ENCODE data around the gene MAD1L1.

MAD1L1 gene

DNA sequence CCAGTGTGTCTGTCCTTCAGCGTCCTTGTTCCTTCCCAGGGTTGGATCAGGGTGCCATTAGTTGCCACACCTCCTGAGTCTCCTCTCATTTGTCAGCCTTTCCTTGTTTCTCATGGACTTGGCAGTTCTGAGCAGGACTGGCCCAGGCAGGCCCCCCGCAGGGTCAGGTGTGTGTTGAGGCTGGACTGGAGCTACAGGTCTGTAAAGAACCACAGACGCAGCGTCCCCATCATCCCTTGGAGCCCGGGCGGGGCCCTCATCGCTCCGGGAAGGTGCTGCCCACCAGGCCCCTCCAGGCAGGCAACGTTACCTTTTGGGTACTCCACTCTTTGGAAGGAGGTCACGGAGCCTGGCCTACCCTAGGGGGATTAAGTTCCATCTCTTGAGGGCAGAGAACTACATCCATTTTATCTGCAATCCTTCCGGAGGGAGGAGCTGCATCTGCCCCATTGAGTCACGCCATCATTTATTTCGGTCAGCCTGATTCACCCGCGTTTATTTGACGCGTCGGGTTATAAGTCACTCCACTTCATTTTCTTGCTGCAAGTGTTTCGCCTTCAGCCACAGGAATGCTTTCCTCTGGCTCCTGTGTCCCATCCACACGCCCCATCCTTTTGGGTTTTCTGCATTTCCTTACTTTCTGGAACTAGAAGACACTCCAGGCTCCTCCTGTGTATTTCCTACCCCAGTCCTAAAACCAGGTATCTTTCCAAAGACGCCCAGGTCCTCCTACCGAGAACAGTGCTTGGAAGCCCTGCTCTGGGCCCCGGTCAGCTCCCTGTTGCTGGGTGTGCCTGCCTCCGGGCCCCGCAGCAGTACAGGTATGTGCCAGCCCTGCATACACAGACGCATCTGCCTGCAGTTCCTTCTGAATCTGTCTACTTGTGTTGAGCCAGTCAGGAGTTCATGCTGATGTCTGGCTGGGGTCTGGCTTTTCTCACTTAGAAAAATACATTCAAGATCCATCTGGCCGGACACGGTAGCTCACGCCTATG is 141.9 kb downstream of the MAD1L1 start:
- DNase-seq (ENCODE audit: low read depth, low spot score), result no peak

DNA sequence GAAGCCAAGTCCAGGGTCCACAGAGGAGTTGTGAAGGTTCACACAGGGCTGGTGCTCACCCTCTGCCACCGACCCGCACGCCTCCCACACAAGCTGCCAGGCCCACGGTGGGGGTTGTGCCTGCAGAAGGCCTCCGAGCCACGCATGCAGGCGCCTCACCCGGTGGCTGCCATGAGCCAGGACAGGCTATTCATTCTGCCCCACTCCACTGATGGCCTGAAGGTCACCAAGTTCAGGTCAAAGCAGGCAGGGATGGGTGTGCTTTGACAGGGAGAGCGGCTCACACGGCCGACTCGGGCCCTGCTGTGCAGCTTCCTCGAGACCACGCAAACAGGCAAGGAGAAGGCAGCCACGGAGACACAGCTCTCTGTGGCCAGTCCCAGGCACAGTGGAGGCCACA is 143.9 kb downstream of the MAD1L1 start:
- no peak for DNase-seq (ENCODE audit: low read depth, low spot score)

DNA sequence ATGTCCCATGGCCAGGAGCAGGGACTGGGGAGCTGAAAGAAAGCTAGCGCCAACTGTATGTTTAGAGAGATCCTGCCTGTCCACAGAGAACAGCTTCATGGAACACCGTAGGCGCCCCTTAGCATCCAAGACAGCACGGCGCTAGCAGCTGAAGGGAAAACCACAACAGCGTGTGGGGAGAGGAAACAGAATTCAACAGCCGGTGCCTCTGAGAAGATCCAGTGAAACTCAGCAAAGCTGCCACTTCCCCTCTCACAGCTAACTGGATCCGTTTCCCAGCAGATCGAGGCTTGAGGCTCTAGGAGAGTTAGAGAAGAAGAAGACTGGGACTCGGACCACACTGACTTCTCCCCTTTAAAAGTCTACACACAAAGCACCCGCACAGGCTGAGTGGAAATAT is 145.0 kb downstream of the MAD1L1 start:
- DNase-seq (ENCODE audit: low read depth, low spot score), result no peak

DNA sequence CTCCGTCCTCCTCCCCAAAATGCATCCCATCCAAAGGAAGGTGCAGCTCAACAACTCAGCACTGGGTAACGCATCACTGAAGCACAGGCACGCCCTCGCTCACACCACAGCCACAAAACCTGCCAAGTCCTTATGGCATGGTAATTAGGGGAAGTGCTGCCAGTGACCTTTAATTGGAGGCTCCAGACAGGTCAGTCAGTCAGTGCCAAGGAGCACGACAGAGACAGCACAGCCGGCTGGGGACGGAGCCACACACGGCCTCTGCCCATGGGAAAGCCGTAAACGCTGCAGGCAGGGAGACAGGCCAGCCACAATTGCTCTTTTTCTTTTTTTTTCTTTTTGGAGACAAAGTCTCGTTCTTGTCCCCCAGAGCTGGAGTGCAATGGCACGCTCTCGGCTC is 146.5 kb downstream of the MAD1L1 start:
- DNase-seq (ENCODE audit: low read depth, low spot score), result no peak

DNA sequence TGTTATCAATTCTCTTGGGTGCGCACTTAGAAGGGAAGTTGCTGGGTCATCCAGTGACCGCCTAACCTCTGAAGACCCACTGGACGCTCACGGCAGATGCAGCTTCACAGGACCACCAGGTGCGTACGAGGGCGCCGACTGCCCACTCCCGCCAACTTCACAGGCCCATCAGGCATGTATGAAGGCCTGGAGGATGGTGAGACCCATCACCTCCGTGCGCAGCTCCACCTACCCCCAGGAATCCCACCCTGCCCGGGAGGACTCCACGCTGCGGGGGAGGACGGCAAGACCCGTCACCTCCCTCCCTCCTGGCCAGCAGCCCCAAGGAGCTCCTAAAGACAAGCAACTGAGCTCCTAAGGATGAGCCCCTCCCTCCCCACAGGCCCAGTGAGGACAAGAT is 146.9 kb downstream of the MAD1L1 start:
- no peak for DNase-seq (ENCODE audit: low read depth, low spot score)

DNA sequence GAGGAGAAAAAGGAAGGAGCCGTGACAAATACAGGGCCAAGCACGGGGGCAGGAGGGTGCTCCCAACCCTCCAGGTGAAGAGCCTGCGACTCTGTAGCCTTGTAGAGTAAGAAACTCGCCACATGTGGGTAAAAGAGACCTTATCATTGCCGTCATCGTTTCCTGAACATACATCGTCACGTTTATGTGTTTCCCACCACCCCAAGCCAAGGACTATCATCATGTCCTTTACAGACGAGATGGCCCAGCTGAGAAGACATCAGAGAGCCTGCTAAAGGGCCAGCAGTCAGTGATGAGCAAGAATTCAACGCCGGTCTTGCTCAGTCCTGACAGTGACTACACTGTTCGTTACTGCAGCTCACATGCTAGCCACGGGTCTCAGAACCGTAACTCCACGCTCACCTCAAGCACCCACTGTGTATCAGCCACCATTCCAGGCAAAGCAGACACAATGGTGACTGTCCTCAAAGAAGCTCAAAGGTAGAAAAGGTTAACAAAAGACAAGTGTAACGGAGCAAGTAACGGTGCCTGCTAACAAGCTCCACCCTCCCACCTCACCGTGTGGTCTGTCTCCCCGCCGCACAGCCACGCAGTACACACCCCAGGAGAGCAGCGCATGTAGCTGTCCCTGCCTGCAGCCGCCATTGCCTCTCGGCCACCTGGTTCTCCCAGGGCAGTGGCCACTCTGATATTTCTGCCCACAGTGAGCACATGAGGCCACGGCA is 147.8 kb downstream of the MAD1L1 start:
- no peak for DNase-seq (ENCODE audit: low read depth, low spot score)

DNA sequence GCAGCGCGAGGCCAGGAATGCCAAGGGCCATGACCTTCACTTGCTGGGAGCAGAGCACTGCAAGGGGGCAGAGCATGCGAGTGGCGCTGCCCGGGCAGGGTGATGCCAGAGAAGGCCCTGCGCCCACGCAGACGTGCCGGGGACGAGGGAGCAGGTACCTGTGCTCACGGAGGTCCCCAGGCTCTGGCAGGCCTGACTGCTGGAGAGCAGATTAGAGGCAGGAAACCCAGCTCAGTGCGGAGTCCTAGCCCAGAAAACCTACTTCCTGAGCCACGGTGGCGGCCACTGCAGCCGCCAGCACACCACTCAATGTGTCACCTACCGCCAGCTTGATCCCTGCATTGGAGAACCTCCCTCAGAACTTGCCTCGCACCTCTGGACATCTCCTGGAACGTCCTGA is 148.4 kb downstream of the MAD1L1 start:
- no peak for DNase-seq (ENCODE audit: low read depth, low spot score)

DNA sequence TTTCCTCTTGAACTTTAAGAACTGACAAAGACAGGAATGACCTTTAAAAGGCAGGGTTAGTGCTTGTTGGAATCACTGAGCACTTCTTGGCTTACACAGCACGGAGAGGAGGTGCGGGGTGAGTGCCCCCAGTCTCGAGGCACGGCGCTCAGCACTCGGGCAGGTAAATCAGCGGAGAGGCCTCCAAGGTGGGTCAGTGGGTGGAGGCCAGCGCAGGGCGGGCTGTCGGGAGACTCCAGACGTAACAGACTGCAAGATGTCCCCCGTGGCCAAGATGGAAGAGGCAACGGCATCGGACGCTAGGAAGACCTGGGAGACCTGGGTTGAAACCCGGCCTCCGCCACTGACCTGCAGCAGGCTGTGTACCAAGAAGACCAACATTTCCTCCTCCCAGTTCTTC is 149.4 kb downstream of the MAD1L1 start:
- DNase-seq (ENCODE audit: low read depth, low spot score), result no peak

DNA sequence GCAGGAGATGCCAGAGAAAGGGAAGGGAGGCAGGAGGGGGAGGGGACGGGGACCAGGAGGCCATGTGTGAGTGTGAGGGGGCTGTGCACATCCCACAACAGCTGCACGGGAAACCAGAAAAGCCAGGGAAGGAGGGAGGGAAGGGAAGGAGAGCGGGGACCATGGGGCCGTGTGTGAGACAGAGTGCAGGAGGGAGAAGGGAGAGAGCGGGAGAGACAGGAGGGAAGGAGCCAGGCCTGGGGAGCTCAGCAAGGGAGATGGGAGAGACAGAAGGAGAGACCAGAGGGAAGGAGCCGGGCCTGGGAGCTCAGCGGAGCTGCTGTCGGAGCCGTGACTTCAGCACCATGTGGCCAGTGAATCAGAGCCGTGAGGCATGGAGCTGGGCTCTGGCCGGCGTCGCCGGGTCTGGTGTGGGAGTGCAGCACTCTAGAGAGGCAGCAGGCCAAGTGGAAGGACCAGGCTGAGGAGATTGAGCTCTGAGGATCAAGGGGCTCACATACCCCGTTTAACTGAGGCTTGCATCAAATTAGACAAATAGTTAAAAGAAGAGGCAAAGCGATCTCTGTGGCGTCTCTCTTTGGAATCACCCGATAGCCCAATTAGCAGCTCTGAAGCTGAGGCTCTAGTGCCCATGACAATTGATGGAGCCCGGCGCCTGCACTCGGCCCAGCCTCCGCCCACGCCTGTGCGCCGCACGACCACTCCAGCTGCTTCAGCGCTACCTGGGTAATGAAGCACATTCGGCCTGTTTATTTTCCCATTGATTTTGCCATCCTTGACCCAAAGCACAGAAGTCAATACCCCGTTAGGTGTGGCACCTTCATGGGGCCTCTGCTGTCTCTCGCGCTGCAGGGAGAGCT is 150.4 kb downstream of the MAD1L1 start:
- DNase-seq (ENCODE audit: low read depth, low spot score), result no peak

DNA sequence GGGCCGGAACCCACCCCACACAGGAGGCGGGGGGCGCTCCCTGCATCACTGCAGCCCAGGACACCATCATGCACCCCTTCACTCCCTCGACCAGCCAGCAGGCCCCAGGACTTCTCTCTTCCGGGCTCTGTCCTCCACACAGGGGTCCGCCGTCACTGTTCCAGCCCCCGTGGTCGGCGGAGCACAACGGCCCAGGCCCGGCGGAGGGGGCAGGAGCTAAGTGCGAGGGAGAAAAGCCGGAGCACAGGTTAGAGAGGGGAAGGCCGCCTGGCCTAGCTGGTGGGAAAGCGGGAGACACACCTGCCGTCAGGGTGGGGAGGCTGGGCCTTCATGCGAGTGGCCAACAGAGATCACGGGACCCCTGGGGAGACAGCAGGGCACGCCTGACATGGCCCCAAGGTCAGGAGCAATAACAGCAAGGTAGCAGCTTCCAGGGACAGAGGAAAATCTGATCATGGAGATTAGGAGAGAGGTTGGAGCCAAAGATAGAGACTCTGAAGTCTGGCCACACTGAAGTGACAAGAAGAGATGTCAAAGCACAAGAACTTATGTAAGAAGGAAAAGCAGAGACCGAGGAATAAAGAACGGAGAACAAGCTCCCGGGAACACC is 151.1 kb downstream of the MAD1L1 start:
- DNase-seq (ENCODE audit: low read depth, low spot score), result no peak

DNA sequence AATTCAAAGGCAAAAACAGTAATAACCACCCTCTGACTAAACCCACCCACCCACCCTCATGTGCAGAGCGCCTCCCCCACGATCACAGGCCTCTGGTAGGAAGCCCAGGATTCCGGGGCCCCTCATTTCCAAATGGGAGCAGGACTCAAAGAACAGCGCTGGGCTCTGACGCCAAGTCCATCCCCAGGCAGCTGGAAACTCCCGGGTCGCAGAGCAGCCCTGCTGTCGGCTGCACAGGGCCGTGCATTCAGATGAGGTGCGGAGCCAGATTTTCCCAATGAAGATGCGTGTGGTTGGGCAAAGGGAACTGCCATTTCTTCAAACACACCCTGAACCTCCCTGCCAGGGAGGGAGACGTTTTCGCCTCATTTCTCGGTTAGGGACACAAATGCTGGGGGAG is 152.3 kb downstream of the MAD1L1 start:
- DNase-seq (ENCODE audit: low read depth, low spot score), result no peak

DNA sequence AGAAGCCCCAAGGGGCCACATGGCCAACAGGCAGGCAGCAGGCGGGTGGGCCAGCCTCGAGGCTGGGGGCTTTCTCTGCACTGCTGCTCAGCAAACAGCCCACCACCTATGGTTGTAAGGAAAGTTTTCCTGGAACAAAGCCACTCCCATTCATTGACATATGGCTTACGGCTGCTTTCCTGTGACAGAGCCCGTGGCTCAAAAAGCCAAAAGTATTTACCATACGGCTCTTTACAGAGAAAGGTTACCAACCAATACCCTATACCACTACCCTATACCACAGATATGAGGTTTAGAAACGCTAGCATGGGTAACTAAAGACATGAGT is 152.7 kb downstream of the MAD1L1 start:
- DNase-seq (ENCODE audit: low read depth, low spot score), result no peak

DNA sequence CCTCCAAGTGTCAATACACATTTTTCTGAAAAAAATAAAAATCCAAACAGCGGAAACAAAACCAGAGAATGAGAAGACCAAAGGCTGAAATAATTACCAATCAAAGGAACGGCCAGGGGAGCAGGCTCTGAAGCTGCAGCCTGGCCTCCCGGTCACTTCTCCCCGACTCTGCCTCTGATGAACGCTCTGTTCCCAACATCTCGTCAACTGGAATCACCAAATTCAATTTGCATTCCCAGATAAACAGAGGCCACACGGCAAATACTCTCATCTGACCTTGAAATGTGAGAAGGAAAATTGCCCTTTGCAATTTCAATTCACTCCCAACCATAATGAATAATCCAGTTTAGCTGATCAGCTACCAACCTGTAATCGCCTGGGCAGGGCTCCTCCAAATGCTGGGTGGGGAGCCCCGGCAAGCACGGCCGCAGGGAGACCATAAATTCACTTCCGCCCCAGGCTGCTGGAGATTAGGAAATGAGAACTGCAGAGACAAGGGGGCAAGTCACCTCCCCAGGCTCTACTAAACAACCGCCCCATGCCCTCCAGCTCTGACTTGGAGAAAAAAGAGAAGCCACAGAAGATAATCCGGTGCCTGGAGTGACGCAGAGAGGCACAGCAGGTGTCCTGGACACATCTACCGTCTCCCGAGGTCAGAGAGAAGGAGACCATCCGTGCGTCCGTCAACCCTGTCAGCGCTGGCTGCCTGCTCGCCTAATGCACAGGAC is 153.2 kb downstream of the MAD1L1 start:
- no peak for DNase-seq (ENCODE audit: low read depth, low spot score)

DNA sequence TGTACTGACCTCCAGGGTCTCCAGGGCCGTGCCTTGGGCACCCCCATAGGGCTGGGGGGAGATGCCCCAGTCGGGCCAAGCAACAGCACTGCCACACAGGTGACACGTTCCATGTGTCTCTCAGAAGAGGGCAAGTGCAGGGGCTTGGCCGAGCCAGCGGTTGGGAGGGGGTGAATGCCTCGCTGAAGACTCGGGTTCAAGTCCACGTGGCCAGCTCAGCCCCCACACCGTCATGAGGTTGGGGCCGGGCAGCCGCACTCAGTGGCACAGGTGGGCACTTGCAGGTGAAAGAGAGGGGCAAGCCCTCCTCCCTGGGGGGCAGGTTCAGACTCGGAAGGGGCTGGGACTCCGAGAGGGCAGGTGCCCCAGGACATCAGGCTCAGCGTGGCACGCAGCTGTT is 153.8 kb downstream of the MAD1L1 start:
- no peak for DNase-seq (ENCODE audit: low read depth, low spot score)

DNA sequence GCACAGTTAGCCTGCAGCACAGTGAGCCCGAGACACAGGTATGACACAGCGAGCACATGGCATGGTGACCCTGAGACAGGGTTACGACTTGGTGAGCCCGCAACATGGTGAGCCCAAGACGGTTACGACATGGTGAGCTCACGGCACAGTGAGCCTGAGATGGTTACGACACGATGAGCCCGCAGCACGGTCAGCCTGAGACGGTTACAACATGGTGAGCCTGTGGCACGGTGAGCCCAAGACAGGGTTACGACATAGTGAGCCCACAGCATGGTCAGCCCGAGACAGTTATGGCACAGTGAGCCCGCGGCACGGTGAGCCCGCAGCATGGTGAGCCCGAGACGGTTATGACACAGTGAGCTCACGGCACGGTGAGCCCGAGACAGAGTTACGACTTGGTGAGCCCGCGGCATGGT is 156.1 kb downstream of the MAD1L1 start:
- no peak for DNase-seq (ENCODE audit: low read depth, low spot score)

DNA sequence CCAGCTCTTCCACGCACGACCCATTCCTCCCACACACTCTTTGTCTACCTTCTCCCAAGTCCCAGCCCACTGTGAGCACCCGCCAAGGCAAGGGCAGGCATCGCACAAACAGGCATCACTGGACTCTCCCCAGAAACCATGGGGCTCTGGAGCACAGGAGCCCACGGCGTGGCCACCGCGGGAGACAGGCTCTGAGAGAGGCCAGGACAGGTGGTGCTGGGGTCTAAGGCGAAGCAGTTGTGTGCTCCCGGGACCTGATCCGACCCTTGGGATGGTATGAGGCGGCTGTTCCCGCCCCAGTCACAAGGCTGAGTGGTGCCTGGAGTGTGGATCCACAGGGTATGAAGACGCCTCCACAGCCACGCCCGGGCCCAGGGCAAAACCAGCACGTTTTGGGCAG is 156.9 kb downstream of the MAD1L1 start:
- no peak for DNase-seq (ENCODE audit: low read depth, low spot score)

DNA sequence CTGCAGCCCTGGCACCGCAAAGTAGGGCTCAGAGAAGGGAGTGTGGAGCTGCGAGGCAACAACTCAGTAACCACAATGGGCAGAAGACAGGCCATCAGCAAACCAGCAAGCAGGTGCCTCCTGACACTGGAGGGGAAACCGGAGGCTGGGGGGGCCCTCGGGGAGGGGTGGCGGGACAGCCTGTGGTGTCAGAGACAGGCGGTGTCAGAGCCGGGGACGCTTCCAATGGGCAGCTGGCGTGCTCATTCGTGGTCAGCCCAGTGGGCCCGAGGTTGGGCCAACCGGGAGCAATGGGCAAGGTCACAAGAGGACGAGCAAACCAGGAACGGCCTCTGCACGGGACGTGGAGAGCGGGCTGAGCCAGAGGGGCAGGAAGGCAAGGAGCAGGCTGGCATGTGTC is 158.1 kb downstream of the MAD1L1 start:
- DNase-seq (ENCODE audit: low read depth, low spot score), result no peak

DNA sequence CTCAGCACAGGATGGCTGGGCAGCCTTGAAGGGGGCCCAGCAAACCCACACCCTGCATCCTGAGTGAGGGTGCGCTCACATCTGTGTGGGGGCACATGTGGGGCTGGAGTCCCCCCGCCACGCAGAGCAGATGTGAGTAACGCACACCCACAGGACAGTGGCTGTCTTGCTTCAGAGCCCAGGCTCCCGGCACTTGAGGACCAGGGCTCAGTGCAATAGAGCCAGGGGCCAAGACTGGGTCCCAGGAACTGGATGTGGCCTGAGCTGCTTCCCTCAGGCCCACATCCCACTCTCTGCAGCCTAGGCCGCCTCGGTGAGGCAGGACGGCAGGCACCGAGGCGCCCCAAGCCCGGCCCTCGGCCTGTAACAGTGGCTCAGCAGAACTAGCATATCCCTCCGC is 159.9 kb downstream of the MAD1L1 start:
- no peak for DNase-seq (ENCODE audit: low read depth, low spot score)

DNA sequence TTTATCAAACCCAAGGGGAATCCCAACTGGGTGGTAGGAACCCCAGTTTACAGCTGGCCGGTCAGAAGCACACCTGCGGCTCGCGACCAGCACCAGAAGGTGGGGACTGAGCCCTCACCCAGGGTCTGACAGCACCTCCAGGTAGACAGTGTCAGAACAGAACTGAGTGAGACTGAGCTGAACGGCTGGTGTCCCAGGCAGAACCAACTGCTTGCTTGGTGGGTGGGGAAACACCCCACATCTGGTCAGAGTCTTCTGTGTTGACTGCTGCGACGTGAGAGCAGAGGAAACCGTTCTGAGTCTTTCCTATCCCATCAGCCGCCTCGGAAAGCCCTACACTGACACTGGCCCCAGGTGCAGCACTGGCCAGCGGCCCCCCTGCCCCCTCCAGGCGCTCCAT is 160.7 kb downstream of the MAD1L1 start:
- DNase-seq (ENCODE audit: low read depth, low spot score), result no peak

DNA sequence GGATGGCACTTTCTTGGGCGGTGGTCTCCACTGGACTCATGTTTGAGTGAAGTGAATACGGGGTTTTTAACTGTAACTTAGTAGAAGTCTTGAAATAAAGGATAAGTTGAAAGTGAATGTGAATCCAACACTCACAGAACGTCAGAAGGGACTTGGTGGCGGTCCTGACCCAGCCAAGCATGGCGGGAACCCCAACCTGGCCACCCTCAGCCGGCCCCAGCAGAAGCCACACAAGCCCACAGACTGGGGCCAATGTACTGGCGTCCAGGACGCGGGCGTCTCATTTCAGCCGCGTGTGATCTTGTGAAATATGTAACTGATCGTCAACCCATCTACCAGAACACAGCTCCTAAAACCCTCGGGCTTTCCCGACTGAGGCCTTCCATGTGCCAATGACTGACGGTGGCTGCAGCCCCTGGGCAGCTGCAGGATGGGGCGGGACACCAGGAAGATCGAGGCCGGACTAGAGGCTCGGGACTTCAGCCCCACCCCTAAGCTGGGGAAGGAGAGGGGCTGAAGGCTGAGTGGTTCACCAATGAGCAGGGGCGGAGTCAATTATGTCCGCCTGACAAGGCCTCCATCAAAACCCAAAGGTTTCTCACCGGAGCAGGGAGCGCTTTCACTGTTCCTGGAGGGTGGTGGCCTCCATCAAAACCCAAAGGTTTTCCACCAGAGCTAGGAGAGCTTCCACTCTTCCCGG is 161.5 kb downstream of the MAD1L1 start:
- no peak for DNase-seq (ENCODE audit: low read depth, low spot score)
